Measurements from ENCODE around the gene LRRC51. TPM values are rescaled to one million over a fixed set of nuclear protein-coding genes. Genes with fewer than 3 reads are reported as not detected.
A peak's percentile ranks its signal among the peaks of the same experiment; 100 is the strongest.

LRRC51 gene
- total RNA-seq, 2 experiments from 2014 or later: 8.3 to 8.5 TPM

GRCh38 chr11:72112978-72113808 lies 32.5 kb downstream of the LRRC51 start:
- peak; percentile 28 for DNase-seq
- Mint-ChIP-seq H3K36me3 (peaks cover 7% of the 10 kb centered on the region), H3K4me1 (ENCODE audit: low read depth) (peaks cover 18% of the 10 kb centered on the region), H3K27ac (peak overlapping the region; percentile 100), H3K9me3 (no peaks in the 10 kb centered on the region), H3K4me3 (peak overlapping the region; percentile 93), H3K27me3 (no peaks in the 10 kb centered on the region)
- CTCF ChIA-PET: interaction anchor here (0.6 to 2.9 kb wide), 5 partner anchors 22 to 105 kb away, joined by 3 to 19 read pairs (median 5); no protein-coding TSS in a partner anchor
- intact Hi-C loops (cut with micrococcal nuclease): loop anchor here (1.0 to 2.0 kb wide), 7 partner anchors 10 to 321 kb away; partner anchors contain the start of genes CLPB, LAMTOR1, LRRC51 and NUMA1
- POLR2A ChIA-PET: interaction anchor here (1.0 to 1.9 kb wide), 5 partner anchors 9 to 185 kb away, joined by 3 to 9 read pairs (median 5); partner anchors contain the start of genes RNF121 and XNDC1N

- no peak for DNase-seq
- H3K27me3 Mint-ChIP-seq: no peaks in the 10 kb centered on the region
- intact Hi-C loops (cut with micrococcal nuclease): no loop called here
- H3K9me3 Mint-ChIP-seq: no peaks in the 10 kb centered on the region
- H3K4me3 Mint-ChIP-seq: no peak overlapping the region
- CTCF ChIA-PET: interaction anchor here (1.3 to 1.4 kb wide), 2 partner anchors 30 to 138 kb away, joined by 3 to 4 read pairs; no protein-coding TSS in a partner anchor
- POLR2A ChIA-PET: no interaction called here
- H3K27ac Mint-ChIP-seq: no peak overlapping the region
- H3K4me1 Mint-ChIP-seq (ENCODE audit: low read depth): peaks cover 18% of the 10 kb centered on the region
- peaks cover 7% of the 10 kb centered on the region for H3K36me3 Mint-ChIP-seq
Observed at GRCh38 chr11:72114570-72114969, 33.9 kb downstream of the LRRC51 start.

GRCh38 chr11:72116019-72116755 lies 35.5 kb downstream of the LRRC51 start:
- intact Hi-C loops (cut with micrococcal nuclease): no loop called here

GRCh38 chr11:72119198-72119597 lies 38.5 kb downstream of the LRRC51 start:
- no peak overlapping the region for H3K4me3 Mint-ChIP-seq
- H3K27me3 Mint-ChIP-seq: no peaks in the 10 kb centered on the region
- H3K36me3 Mint-ChIP-seq: no peaks in the 10 kb centered on the region
- ChIA-PET CTCF (interaction anchor here (1.4 kb wide), 1 partner anchor 25 kb away, joined by 5 read pairs; no protein-coding TSS in a partner anchor), POLR2A (no interaction called here)
- DNase-seq: no peak
- no peaks in the 10 kb centered on the region for H3K9me3 Mint-ChIP-seq
- no peaks in the 10 kb centered on the region for H3K4me1 Mint-ChIP-seq (ENCODE audit: low read depth)
- intact Hi-C loops (cut with micrococcal nuclease): no loop called here
- H3K27ac Mint-ChIP-seq: no peak overlapping the region

More at GRCh38 chr11:72116019-72116755, 35.5 kb downstream of the LRRC51 start:
- CTCF ChIA-PET: no interaction called here
- no peaks in the 10 kb centered on the region for H3K9me3 Mint-ChIP-seq
- H3K4me3 Mint-ChIP-seq: no peak overlapping the region
- peaks cover 15% of the 10 kb centered on the region for H3K4me1 Mint-ChIP-seq (ENCODE audit: low read depth)
- POLR2A ChIA-PET: no interaction called here
- no peaks in the 10 kb centered on the region for H3K36me3 Mint-ChIP-seq
- no peak for DNase-seq
- no peak overlapping the region for H3K27ac Mint-ChIP-seq
- no peaks in the 10 kb centered on the region for H3K27me3 Mint-ChIP-seq

- Mint-ChIP-seq H3K4me1 (ENCODE audit: low read depth) (no peaks in the 10 kb centered on the region), H3K27ac (no peak overlapping the region), H3K36me3 (no peaks in the 10 kb centered on the region), H3K4me3 (no peak overlapping the region), H3K27me3 (no peaks in the 10 kb centered on the region), H3K9me3 (no peaks in the 10 kb centered on the region)
- intact Hi-C loops (cut with micrococcal nuclease): no loop called here
- DNase-seq: no peak
- ChIA-PET POLR2A (no interaction called here), CTCF (interaction anchor here (1.1 kb wide), 1 partner anchor 23 kb away, joined by 6 read pairs; no protein-coding TSS in a partner anchor)
Observed at GRCh38 chr11:72120930-72121329, 40.3 kb downstream of the LRRC51 start.

GRCh38 chr11:72122607-72123006 lies 42.0 kb downstream of the LRRC51 start:
- H3K9me3 Mint-ChIP-seq: peaks cover 5% of the 10 kb centered on the region
- intact Hi-C loops (cut with micrococcal nuclease): no loop called here
- H3K27me3 Mint-ChIP-seq: no peaks in the 10 kb centered on the region
- no peaks in the 10 kb centered on the region for H3K4me1 Mint-ChIP-seq (ENCODE audit: low read depth)
- H3K27ac Mint-ChIP-seq: no peak overlapping the region
- POLR2A ChIA-PET: interaction anchor here (0.9 kb wide), 1 partner anchor 21 kb away, joined by 3 read pairs; no protein-coding TSS in a partner anchor
- no peak overlapping the region for H3K4me3 Mint-ChIP-seq
- DNase-seq: no peak
- H3K36me3 Mint-ChIP-seq: no peaks in the 10 kb centered on the region
- CTCF ChIA-PET: no interaction called here

- ChIA-PET CTCF (interaction anchor here (0.7 kb wide), 1 partner anchor 20 kb away, joined by 4 read pairs; no protein-coding TSS in a partner anchor), POLR2A (interaction anchor here (0.9 kb wide), 1 partner anchor 20 kb away, joined by 3 read pairs; no protein-coding TSS in a partner anchor)
- Mint-ChIP-seq H3K36me3 (peaks cover 2% of the 10 kb centered on the region), H3K27ac (no peak overlapping the region), H3K27me3 (no peaks in the 10 kb centered on the region), H3K9me3 (peaks cover 11% of the 10 kb centered on the region), H3K4me3 (no peak overlapping the region), H3K4me1 (ENCODE audit: low read depth) (no peaks in the 10 kb centered on the region)
- DNase-seq: no peak
- intact Hi-C loops (cut with micrococcal nuclease): no loop called here
Observed at GRCh38 chr11:72123117-72123653, 42.5 kb downstream of the LRRC51 start.

- intact Hi-C loops (cut with micrococcal nuclease): no loop called here
- H3K9me3 Mint-ChIP-seq: peaks cover 20% of the 10 kb centered on the region
- peaks cover 5% of the 10 kb centered on the region for H3K27me3 Mint-ChIP-seq
- H3K4me1 Mint-ChIP-seq (ENCODE audit: low read depth): no peaks in the 10 kb centered on the region
- peaks cover 9% of the 10 kb centered on the region for H3K36me3 Mint-ChIP-seq
- no peak overlapping the region for H3K27ac Mint-ChIP-seq
- DNase-seq: no peak
- ChIA-PET CTCF (no interaction called here), POLR2A (no interaction called here)
- no peak overlapping the region for H3K4me3 Mint-ChIP-seq
Observed at GRCh38 chr11:72124046-72124445, 43.4 kb downstream of the LRRC51 start.

GRCh38 chr11:72125956-72126355 lies 45.3 kb downstream of the LRRC51 start:
- intact Hi-C loops (cut with micrococcal nuclease): no loop called here
- POLR2A ChIA-PET: no interaction called here
- Mint-ChIP-seq H3K27ac (no peak overlapping the region), H3K36me3 (peaks cover 11% of the 10 kb centered on the region), H3K9me3 (peaks cover 22% of the 10 kb centered on the region), H3K27me3 (peaks cover 9% of the 10 kb centered on the region), H3K4me3 (no peak overlapping the region), H3K4me1 (ENCODE audit: low read depth) (no peaks in the 10 kb centered on the region)
- CTCF ChIA-PET: interaction anchor here (4.4 kb wide), 1 partner anchor 18 kb away, joined by 21 read pairs; no protein-coding TSS in a partner anchor
- DNase-seq: no peak

- CTCF ChIA-PET: interaction anchor here (4.4 kb wide), 1 partner anchor 16 kb away, joined by 21 read pairs; no protein-coding TSS in a partner anchor
- no peak for DNase-seq
- Mint-ChIP-seq H3K36me3 (peaks cover 11% of the 10 kb centered on the region), H3K4me3 (no peak overlapping the region), H3K4me1 (ENCODE audit: low read depth) (no peaks in the 10 kb centered on the region), H3K27me3 (peaks cover 13% of the 10 kb centered on the region), H3K27ac (no peak overlapping the region), H3K9me3 (peaks cover 22% of the 10 kb centered on the region)
- intact Hi-C loops (cut with micrococcal nuclease): no loop called here
- POLR2A ChIA-PET: no interaction called here
Observed at GRCh38 chr11:72127923-72128322, 47.3 kb downstream of the LRRC51 start.

GRCh38 chr11:72129381-72129780 lies 48.7 kb downstream of the LRRC51 start:
- Mint-ChIP-seq H3K27ac (no peak overlapping the region), H3K27me3 (peaks cover 19% of the 10 kb centered on the region), H3K36me3 (peaks cover 11% of the 10 kb centered on the region), H3K4me3 (no peak overlapping the region), H3K9me3 (peaks cover 22% of the 10 kb centered on the region), H3K4me1 (ENCODE audit: low read depth) (no peaks in the 10 kb centered on the region)
- CTCF ChIA-PET: interaction anchor here (0.6 to 1.6 kb wide), 2 partner anchors 14 to 148 kb away, joined by 3 to 6 read pairs; no protein-coding TSS in a partner anchor
- POLR2A ChIA-PET: no interaction called here
- intact Hi-C loops (cut with micrococcal nuclease): no loop called here
- no peak for DNase-seq

GRCh38 chr11:72132646-72133045 lies 52.0 kb downstream of the LRRC51 start:
- CTCF ChIA-PET: interaction anchor here (1.2 to 1.5 kb wide), 2 partner anchors 11 to 107 kb away, joined by 3 to 5 read pairs; no protein-coding TSS in a partner anchor
- POLR2A ChIA-PET: no interaction called here
- Mint-ChIP-seq H3K9me3 (peaks cover 16% of the 10 kb centered on the region), H3K36me3 (peaks cover 11% of the 10 kb centered on the region), H3K27ac (no peak overlapping the region), H3K4me3 (no peak overlapping the region), H3K27me3 (peaks cover 19% of the 10 kb centered on the region), H3K4me1 (ENCODE audit: low read depth) (peaks cover 1% of the 10 kb centered on the region)
- intact Hi-C loops (cut with micrococcal nuclease): no loop called here
- no peak for DNase-seq

All from activated CD4-positive, alpha-beta memory T cell treated with anti-CD3 and anti-CD28 coated beads for 36 hours (primary cell).